CD4-positive, alpha-beta T cell (primary cell): ENCODE results near the gene CLEC14A. TPM values are rescaled to one million over a fixed set of nuclear protein-coding genes. Genes with fewer than 3 reads are reported as not detected.

Experiments used
- ATAC-seq: fragments of 200-7000 bp; cut with Tn5 transposase; one replicate; pipeline ENCODE4 v1.10.0; 2022; ENCODE audit warnings: mild to moderate bottlenecking; ENCODE audit not compliant: poor library complexity
- CTCF ChIA-PET: fragments of 350-600 bp; sonication (Branson Sonifier 250); formaldehyde crosslinking; loops from one replicate; lab custom pipeline; 2021; ENCODE audit warnings: antibody characterized with exemption, inconsistent platforms; lab: Charles Lee
- POLR2A ChIA-PET: fragments of 350-600 bp; sonication (Branson Sonifier 250); formaldehyde crosslinking; loops from one replicate; lab custom pipeline; 2021; ENCODE audit warnings: antibody characterized with exemption, inconsistent platforms; lab: Charles Lee
- DNase-seq, 14 experiments: peaks; one replicate each; pipeline ENCODE4 v3.0.0-alpha.2; 2013 to 2020; ENCODE audit warnings: mixed read lengths in 2 of 14
- H3K27ac ChIP-seq, 2 donors: one replicate each; pipeline versions ENCODE4 v1.5.1 to v1.7.0; 2013; ENCODE audit warnings: low read length in 2 of 2, low read depth in 1 of 2, mild to moderate bottlenecking in 1 of 2
- H3K27me3 ChIP-seq, 2 experiments: 1 replicate in 1 of 2; 2 replicates in 1 of 2; pipeline versions ENCODE4 v1.6.1 to v1.7.0; 2013; ENCODE audit warnings: low read length in 2 of 2, control low read depth in 1 of 2, mild to moderate bottlenecking in 1 of 2, moderate library complexity in 1 of 2; ENCODE audit not compliant: insufficient read depth in 2 of 2, control insufficient read depth in 1 of 2
- H3K36me3 ChIP-seq: one replicate; pipeline ENCODE4 v1.6.1; 2013; ENCODE audit warnings: low read length, control low read depth; ENCODE audit not compliant: insufficient read depth
- H3K4me1 ChIP-seq: one replicate; pipeline ENCODE4 v1.6.1; 2013; ENCODE audit warnings: low read length, control low read depth; ENCODE audit not compliant: insufficient read depth
- H3K4me3 ChIP-seq: one replicate; pipeline ENCODE4 v1.5.1; 2013; ENCODE audit warnings: mild to moderate bottlenecking, low read length, moderate library complexity
- H3K9me3 ChIP-seq, 2 experiments: 1 replicate in 1 of 2; 2 replicates in 1 of 2; pipeline versions ENCODE4 v1.6.1 to v1.7.0; 2013; ENCODE audit warnings: low read length in 2 of 2, mild to moderate bottlenecking in 2 of 2, control low read depth in 1 of 2, moderate library complexity in 1 of 2; ENCODE audit not compliant: control insufficient read depth in 1 of 2, insufficient read depth in 1 of 2
- H3K27ac Mint-ChIP-seq: one replicate; pipeline ENCODE4 v1.8.0; 2020; ENCODE audit warnings: mixed read lengths
- H3K27me3 Mint-ChIP-seq: one replicate; pipeline ENCODE4 v1.8.0; 2021; ENCODE audit warnings: mixed read lengths
- H3K36me3 Mint-ChIP-seq: one replicate; pipeline ENCODE4 v1.8.0; 2021; ENCODE audit warnings: low read depth, mixed read lengths
- H3K4me1 Mint-ChIP-seq: one replicate; pipeline ENCODE4 v1.8.0; 2021; ENCODE audit warnings: low read depth, mixed read lengths
- H3K4me3 Mint-ChIP-seq: one replicate; pipeline ENCODE4 v1.8.0; 2020; ENCODE audit warnings: mild to moderate bottlenecking, mixed read lengths
- H3K9me3 Mint-ChIP-seq: one replicate; pipeline ENCODE4 v1.8.0; 2020; ENCODE audit warnings: mixed read lengths
- intact Hi-C, 2 experiments: fragments of 100-400 bp; cut with DNase I in 1 of 2; cut with micrococcal nuclease in 1 of 2; formaldehyde crosslinking; loops; one replicate each; pipeline versions ENCODE4 v1.15.1 to v1.9.0; 2023 to 2025; cut with DNase I, micrococcal nuclease
- total RNA-seq, 174 experiments: library from RNA in 2 of 174; stranded (reverse) in 2 of 174; gene quantifications; one replicate each; pipeline ENCODE4 v1.2.3 and lab custom pipeline; 2021 to 2026
- TF ChIP-seq, protein P1 (sequence below): fragments of 200-600 bp; IDR thresholded peaks from one replicate; pipeline ENCODE4 v1.8.0; 2022; ENCODE audit warnings: antibody characterized with exemption, mild to moderate bottlenecking

Gene CLEC14A
- total RNA-seq, 2 experiments from 2014 or later: not detected

DNA sequence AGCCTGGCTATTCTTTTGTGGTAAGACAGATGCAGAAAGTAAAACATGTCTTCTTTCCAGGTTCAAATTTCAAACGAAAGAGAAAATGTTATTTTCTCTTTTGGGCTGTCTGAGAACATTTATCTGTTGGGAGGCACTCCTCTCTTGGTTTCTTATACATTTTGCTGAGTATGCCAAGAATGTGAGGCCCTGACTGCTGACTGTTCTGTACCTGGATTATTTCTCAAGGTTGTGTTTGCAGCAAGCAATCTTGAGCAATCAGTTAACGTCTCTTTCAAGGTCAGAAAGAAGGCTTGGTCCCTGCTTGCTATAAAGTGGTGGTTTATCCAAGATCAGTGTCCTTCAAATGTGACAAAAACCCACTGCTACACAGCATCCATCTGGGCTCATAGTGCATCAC is 38.3 kb downstream of the CLEC14A start:
- Histone ChIP-seq H3K27ac (no peak overlapping the region), H3K27me3 (peaks cover 0 to 3% of the 10 kb centered on the region in 2 experiments), H3K9me3 (no peaks in the 10 kb centered on the region), H3K4me1 (no peaks in the 10 kb centered on the region), H3K4me3 (no peak overlapping the region), H3K36me3 (no peaks in the 10 kb centered on the region)
- no peaks in the 10 kb centered on the region for H3K9me3 Mint-ChIP-seq
- no peak overlapping the region for H3K27ac Mint-ChIP-seq
- ChIA-PET POLR2A (no interaction called here), CTCF (no interaction called here)
- no peaks in the 10 kb centered on the region for H3K36me3 Mint-ChIP-seq
- intact Hi-C loops: no loop called here
- peaks cover 30% of the 10 kb centered on the region for H3K27me3 Mint-ChIP-seq
- DNase-seq (no peak), ATAC-seq (no peak)
- no peaks in the 10 kb centered on the region for H3K4me1 Mint-ChIP-seq
- TF ChIP-seq, protein P1, sequence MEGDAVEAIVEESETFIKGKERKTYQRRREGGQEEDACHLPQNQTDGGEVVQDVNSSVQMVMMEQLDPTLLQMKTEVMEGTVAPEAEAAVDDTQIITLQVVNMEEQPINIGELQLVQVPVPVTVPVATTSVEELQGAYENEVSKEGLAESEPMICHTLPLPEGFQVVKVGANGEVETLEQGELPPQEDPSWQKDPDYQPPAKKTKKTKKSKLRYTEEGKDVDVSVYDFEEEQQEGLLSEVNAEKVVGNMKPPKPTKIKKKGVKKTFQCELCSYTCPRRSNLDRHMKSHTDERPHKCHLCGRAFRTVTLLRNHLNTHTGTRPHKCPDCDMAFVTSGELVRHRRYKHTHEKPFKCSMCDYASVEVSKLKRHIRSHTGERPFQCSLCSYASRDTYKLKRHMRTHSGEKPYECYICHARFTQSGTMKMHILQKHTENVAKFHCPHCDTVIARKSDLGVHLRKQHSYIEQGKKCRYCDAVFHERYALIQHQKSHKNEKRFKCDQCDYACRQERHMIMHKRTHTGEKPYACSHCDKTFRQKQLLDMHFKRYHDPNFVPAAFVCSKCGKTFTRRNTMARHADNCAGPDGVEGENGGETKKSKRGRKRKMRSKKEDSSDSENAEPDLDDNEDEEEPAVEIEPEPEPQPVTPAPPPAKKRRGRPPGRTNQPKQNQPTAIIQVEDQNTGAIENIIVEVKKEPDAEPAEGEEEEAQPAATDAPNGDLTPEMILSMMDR: no peak
- no peak overlapping the region for H3K4me3 Mint-ChIP-seq

DNA sequence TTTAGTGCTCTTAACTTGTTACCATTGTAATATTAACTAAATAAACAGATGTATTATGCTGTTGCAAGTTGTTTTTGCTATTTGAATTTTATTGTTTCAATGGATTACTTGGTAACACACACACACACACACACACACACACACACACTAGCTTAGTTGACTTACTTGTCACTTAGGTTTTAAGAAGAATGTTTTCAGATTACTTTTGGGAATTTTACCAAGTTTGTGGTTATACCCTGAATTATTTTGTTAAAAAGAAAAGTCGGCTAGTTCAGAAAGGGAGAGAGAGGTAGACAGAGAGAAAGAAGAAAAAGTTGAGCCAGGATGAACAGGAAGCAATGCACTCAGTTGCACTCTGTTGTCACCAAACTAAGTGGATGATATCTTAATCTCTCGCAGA is 42.9 kb downstream of the CLEC14A start:
- Histone ChIP-seq H3K4me1 (peaks cover 36% of the 10 kb centered on the region), H3K36me3 (no peaks in the 10 kb centered on the region), H3K4me3 (no peak overlapping the region), H3K27ac (no peak overlapping the region), H3K9me3 (peaks cover 0 to 26% of the 10 kb centered on the region in 2 experiments), H3K27me3 (peaks cover 22 to 35% of the 10 kb centered on the region in 2 experiments)
- CTCF ChIA-PET: no interaction called here
- no peaks in the 10 kb centered on the region for H3K9me3 Mint-ChIP-seq
- H3K4me3 Mint-ChIP-seq: no peak overlapping the region
- no peaks in the 10 kb centered on the region for H3K36me3 Mint-ChIP-seq
- peaks cover 16% of the 10 kb centered on the region for H3K4me1 Mint-ChIP-seq
- H3K27me3 Mint-ChIP-seq: peaks cover 60% of the 10 kb centered on the region
- intact Hi-C loops: no loop called here
- POLR2A ChIA-PET: no interaction called here
- H3K27ac Mint-ChIP-seq: no peak overlapping the region
- TF ChIP-seq, protein P1: no peak
- DNase-seq (no peak), ATAC-seq (no peak)

DNA sequence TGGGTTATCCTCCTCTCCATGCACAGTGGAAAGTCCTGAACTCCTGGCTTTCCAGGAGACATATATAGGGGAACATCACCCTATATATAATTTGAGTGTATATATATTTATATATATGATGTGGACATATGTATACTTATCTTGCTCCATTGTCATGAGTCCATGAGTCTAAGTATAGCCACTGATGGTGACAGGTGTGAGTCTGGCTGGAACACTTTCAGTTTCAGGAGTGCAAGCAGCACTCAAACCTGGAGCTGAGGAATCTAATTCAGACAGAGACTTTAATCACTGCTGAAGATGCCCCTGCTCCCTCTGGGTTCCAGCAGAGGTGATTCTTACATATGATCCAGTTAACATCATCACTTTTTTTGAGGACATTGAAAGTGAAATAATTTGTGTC is 43.8 kb downstream of the CLEC14A start:
- TF ChIP-seq, protein P1: no peak
- no peak for DNase-seq
- Mint-ChIP-seq H3K27ac (no peak overlapping the region), H3K4me1 (peaks cover 16% of the 10 kb centered on the region), H3K27me3 (peaks cover 69% of the 10 kb centered on the region), H3K9me3 (no peaks in the 10 kb centered on the region), H3K4me3 (no peak overlapping the region), H3K36me3 (no peaks in the 10 kb centered on the region)
- POLR2A ChIA-PET: no interaction called here
- intact Hi-C loops: no loop called here
- Histone ChIP-seq H3K36me3 (no peaks in the 10 kb centered on the region), H3K9me3 (peaks cover 0 to 26% of the 10 kb centered on the region in 2 experiments), H3K27me3 (peaks cover 27 to 43% of the 10 kb centered on the region in 2 experiments), H3K4me1 (peaks cover 41% of the 10 kb centered on the region), H3K4me3 (no peak overlapping the region), H3K27ac (no peak overlapping the region)
- no peak for ATAC-seq
- CTCF ChIA-PET: no interaction called here
